ENCODE data around the gene CD163.
"Not testable (repeated sequence)": the region's sequence is repeated elsewhere in the genome, so short reads cannot be mapped to it uniquely, and the experiment has no call there.

CD163 gene

DNA sequence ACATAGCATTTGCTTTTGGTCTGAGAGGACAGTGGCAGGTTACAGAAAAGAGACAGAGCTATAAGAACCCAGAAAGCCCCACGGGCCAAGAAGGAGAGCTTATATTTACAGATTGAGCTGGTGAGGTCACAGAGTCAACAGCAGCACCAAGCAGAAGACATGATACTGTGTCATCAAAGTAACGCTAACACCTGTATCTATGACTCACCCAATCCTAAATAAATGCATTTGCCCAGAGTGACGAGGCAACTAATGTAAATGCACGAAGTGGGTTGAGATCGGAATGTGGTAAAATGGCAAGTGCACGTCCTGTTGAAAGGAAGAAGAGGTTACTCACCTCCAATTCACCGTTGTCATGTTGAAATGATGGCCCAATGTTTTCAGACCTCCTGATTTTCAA is 52.9 kb downstream of the CD163 start:
- DNase-seq (ENCODE audit: low read depth, low spot score): no peak

DNA sequence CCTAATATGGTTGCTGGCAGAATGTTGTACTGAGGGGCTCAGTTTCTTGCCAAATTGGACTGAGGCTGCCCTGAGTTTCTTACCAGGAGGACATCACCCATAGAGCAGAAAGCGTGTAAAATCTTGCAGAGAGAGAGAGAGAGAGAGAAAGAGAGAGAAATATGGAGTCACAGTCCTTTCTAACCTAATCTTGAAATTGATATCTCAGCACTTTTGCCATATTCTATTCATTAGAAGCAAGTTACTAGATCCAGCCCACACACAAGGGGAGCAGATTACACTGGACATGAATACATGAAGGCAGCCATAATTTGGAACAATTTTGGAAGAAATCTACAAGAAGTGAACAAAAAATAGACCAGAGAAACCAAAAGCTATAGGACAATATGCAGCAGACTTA is 55.5 kb downstream of the CD163 start:
- no peak for DNase-seq (ENCODE audit: low read depth, low spot score)

DNA sequence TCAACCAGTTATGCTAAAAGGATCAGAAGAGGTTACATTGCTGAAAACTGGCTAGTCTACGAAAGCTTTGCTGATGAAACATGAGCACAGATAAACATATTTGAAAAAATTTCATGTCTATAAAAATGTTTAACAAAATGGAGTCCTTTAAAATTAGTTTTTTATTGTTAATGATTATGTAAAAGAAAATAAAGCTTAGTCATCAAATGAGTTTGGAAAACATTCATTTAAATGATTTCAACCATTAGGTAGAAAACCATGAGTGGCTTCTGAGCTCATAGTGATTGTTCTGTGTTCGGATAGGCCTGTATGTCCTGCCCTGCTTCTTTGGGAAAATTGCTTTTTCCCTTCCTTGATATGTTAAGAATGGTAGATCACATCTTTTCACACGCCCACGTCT is 59.0 kb downstream of the CD163 start:
- no peak for DNase-seq (ENCODE audit: low read depth, low spot score)

DNA sequence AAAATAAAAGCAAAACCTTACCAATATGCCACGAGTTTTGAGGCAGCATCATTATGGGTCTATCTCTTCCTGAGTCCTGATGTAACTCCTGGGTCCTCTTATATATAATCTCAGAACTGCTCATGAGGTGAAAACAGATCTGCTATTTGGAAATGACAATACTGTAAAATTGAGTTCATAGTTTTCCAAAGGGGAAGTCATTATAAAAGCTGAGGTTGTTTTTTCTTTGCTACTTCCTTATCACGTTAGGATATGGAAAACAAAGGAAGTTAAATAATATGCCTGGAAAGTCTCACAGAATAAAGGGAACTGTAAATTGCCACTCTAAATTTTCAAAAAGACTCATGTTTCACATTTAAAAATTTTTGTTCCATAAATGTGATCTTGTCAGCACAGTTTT is 59.5 kb downstream of the CD163 start, which contains the start of gene CD163L1:
Gene CD163L1, minus strand, starts transcription at position 78 of the 400 bp plus-strand sequence. Its CDS starts 26 bp downstream, at position 52.
- DNase-seq (ENCODE audit: low read depth, low spot score): no peak

DNA sequence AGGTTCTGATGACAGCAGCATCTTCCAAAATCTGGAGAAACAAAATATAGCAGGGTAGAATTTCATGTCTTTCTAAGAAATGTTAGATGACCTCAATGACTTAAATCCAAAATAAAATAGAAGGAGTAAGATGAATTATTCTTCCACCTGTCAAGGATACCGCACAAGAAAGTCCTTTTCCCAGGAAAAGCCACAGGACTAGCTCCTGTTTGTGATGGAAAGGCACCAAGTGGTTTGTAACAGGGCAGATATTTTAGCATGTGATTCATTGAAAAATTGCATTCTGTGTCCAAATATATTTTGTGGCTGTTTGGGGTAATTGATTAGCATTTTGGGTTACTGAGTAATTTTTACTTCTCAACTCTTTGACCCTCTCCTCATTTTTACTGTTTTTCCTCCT is 62.4 kb downstream of the CD163 start:
- DNase-seq (ENCODE audit: low read depth, low spot score): no peak

DNA sequence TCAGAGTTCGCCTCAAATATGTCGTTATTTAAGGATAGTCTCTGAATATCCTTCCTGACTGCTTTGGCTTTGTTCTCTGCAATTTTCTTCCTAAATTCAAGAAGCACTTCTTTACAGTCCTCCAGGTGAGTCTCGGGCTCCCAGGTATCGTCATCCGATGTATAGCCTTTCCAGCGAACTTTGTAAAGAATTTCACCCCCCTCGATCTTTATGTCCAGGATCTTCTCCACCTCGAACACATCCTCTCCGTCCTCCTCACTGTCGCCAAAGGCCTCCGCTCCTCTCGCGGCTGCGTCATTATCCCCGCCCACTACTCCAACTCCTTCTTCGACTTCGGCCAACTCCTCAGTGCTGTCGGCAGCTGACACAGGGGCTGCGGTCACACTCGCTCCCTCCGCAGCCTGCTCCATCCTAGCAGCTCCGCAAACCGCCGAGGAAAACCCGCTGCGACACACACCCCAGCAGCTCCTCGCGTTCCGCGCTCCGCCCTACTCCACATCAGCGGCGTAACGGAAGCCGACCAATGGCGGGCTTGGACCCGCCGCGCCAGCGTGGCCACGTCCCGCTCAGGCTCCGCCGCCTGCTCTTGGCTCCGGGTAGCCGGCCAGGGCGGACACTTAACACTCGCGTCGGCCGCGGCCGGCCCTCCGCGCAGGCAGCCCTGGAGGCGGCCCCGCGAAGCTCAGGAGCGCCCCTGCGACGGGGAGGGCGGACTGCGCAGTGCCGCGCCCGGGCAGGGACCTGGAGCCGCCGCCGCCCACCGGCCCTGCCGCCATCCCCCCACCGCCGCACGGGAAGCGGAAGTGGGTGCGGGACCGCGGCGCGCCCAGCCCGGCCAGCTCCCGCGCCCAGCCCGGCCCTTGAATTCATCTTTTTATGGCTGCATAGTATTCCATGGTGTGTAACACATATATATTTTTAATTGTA is 63.7 kb downstream of the CD163 start:
- no peak for DNase-seq (ENCODE audit: low read depth, low spot score)

DNA sequence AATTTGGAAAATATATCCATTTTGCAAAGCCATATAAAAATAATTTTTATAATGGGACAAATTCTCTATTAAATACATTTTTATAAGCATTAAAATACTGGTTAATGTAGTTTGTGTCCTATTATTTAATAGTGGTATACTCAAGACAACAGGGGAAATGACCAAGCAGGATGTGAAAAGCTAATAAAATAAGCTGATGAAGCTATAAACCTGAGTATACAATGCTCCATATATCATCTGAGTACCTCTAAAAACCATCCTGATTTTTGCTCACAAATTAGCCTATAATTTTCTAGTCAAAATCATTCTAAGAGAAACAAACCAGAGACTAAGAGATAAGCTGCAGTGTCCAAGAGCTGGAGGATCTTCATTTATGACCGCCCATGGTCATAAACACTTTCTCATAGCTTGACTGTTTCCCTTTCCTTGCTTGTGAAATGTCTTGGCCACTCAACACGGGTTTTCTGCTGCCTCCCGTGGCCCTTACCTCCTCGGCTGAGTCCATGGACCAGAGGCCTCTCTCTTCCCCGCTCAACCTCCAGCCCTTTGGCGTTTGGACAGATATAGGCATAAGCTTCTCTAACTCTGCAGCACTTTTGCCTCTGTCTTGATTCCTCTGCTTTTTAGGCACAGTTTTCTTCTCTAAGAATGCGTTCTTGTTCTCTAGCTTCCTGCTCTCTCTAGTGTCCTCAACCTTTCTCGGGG is 65.1 kb downstream of the CD163 start:
- not testable (repeated sequence) for DNase-seq (ENCODE audit: low read depth, low spot score)

DNA sequence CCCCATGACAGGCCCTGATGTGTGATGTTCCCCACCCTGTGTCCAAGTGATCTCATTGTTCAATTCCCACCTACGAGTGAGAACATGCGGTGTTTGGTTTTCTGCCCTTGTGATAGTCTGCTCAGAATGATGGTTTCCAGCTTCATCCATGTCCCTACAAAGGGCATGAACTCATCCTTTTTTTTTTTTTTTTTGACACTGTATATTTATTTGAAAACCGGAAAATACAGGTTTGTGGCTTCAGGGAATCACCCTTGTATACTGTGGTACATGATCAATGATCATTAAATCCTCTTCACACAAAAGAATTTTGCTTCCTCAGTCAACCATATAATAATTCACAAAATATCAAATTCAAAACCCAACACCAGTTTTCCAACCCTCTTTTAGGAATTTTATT is 66.1 kb downstream of the CD163 start:
- DNase-seq (ENCODE audit: low read depth, low spot score): not testable (repeated sequence)

DNA sequence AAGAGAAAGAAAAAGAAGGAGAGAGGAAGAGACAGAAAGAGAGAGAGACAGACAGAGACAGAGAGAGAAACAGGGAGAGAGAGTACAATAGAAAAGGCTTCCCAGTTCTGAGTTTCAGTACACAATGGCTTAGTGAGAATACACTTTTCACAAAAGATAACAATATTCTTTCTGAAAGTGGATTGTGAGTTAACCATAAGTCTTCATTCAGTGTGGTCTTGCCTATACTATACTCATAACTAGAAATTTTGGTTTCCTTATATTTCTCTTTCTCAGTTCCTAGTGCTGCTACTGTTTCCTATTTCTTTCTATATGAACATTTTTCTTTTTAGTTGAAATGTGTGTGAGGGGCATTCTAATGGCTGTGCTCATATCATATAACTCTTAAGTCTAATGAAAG is 68.9 kb downstream of the CD163 start:
- DNase-seq (ENCODE audit: low read depth, low spot score): no peak

DNA sequence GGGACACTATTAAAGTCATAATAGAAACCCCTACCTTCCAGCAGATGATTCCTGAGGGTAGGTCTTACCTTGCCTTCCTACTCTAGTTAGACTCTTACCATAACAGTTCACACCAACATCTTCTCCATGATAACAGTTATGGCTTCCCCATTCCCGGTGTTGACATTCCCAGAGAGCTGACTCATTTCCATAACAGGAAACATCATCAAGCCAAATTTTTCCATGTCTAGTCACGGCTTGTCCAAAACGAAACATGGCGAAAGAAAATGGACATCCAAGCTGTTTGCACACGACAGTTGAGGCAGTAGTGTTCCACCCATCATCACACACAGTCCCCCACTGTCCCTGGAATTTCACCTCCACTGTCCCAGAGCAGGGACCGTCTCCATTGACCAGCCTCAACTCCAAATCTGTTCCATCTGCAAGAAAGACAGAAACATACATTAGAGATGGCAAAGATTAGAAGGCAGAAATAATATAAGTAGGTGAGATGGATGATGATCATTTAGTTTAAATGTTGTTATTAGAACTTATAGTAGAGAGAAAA is 70.2 kb downstream of the CD163 start:
- DNase-seq (ENCODE audit: low read depth, low spot score): no peak

DNA sequence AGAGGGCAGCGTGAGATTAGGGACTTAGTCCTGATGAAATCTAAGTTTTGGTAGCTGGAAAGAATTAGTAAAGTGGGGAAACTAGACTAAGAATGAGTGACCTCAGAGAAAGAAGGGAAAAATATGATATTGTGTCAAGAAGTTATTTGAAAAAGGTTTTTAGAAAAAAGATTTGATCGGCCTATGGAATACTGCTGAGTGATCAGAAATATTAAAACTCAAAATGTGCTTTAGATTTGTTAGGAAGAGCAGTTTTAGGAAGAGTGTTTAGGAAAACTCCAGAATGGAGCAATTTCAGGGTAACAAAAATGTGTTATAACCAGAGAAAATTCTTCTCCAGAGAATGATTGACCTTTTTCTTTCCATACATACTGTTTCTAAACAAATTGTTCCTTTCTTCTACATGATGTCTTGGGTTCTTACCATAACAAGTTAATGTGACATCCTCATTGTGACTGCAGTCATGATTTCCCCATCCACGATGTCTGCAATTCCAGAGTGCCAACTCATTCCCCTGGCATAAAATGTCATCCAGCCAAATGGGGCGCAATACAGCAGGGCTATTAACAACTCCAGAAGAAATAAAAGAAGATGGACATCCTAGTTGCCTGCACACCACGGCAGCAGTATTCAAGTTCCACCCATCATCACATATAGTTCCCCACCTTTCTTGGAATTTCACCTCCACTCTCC is 71.4 kb downstream of the CD163 start:
- DNase-seq (ENCODE audit: low read depth, low spot score): no peak

Measured in activated CD4-positive, CD25-positive, alpha-beta regulatory T cell treated with anti-CD3 and anti-CD28 coated beads, Interleukin-2, amount 50 U/mL, for 16 hours (primary cell).